Osteocyte (in vitro differentiated cells): Measurements from ENCODE around the gene GALNT14. TPM values are rescaled to one million over a fixed set of nuclear protein-coding genes. Genes with fewer than 3 reads are reported as not detected.

Source experiments
- DNase-seq: peaks from one replicate; pipeline ENCODE4 v3.0.0; 2021; ENCODE audit warnings: mixed read lengths; ENCODE audit not compliant: unreplicated experiment; ENCODE audit errors: extremely low spot score
- H3K27ac Mint-ChIP-seq: one replicate; pipeline ENCODE4 v1.8.0; 2021; ENCODE audit warnings: mild to moderate bottlenecking, mixed read lengths; ENCODE audit not compliant: unreplicated experiment
- H3K27me3 Mint-ChIP-seq: one replicate; pipeline ENCODE4 v1.8.0; 2021; ENCODE audit warnings: mixed read lengths; ENCODE audit not compliant: unreplicated experiment
- H3K36me3 Mint-ChIP-seq: one replicate; pipeline ENCODE4 v1.8.0; 2021; ENCODE audit warnings: mixed read lengths; ENCODE audit not compliant: unreplicated experiment
- H3K4me1 Mint-ChIP-seq: one replicate; pipeline ENCODE4 v1.8.0; 2021; ENCODE audit warnings: mixed read lengths; ENCODE audit not compliant: unreplicated experiment
- H3K4me3 Mint-ChIP-seq: one replicate; pipeline ENCODE4 v1.8.0; 2021; ENCODE audit warnings: mild to moderate bottlenecking, moderate library complexity, mixed read lengths; ENCODE audit not compliant: unreplicated experiment
- H3K9me3 Mint-ChIP-seq: one replicate; pipeline ENCODE4 v1.8.0; 2021; ENCODE audit warnings: mixed read lengths; ENCODE audit not compliant: unreplicated experiment
- total RNA-seq: library from RNA; stranded (reverse); gene quantifications from 2 replicates; pipeline ENCODE4 v1.2.1, GENCODE V29; 2021
- TF ChIP-seq, protein P1 (sequence below): fragments of 200-600 bp; sonication (generic); IDR thresholded peaks from 2 replicates; pipeline ENCODE4 v1.5.0; 2021; ENCODE audit warnings: antibody characterized with exemption, mild to moderate bottlenecking, moderate library complexity

The GALNT14 gene
- total RNA-seq, 1 donor from 2014 or later: 4.1 TPM

DNA sequence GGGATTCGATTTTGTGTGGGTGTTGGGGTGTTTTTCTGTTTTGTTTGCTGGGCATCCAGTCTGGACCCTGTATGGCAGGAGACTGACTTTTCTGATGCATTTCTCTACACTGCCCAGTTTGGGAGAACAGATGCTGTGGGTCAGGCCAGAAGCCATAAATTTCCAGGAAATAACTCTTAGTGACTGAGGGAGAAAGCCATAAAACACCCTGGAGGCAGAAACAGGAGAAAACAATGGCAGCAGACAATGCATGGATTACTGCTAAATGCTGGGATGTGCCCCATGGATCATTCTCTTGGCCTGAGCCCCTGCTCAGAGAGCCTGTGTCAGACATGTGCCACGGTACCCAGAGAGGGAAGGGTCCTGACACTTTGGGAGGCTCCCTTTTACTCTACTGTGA lies 197.4 kb downstream of the GALNT14 start:
- Mint-ChIP-seq H3K36me3 (no peaks in the 10 kb centered on the region), H3K9me3 (no peaks in the 10 kb centered on the region), H3K4me1 (no peaks in the 10 kb centered on the region), H3K4me3 (no peak overlapping the region), H3K27ac (no peak overlapping the region), H3K27me3 (peaks cover 3% of the 10 kb centered on the region)
- no peak for DNase-seq
- TF ChIP-seq, protein P1, sequence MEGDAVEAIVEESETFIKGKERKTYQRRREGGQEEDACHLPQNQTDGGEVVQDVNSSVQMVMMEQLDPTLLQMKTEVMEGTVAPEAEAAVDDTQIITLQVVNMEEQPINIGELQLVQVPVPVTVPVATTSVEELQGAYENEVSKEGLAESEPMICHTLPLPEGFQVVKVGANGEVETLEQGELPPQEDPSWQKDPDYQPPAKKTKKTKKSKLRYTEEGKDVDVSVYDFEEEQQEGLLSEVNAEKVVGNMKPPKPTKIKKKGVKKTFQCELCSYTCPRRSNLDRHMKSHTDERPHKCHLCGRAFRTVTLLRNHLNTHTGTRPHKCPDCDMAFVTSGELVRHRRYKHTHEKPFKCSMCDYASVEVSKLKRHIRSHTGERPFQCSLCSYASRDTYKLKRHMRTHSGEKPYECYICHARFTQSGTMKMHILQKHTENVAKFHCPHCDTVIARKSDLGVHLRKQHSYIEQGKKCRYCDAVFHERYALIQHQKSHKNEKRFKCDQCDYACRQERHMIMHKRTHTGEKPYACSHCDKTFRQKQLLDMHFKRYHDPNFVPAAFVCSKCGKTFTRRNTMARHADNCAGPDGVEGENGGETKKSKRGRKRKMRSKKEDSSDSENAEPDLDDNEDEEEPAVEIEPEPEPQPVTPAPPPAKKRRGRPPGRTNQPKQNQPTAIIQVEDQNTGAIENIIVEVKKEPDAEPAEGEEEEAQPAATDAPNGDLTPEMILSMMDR: no peak

DNA sequence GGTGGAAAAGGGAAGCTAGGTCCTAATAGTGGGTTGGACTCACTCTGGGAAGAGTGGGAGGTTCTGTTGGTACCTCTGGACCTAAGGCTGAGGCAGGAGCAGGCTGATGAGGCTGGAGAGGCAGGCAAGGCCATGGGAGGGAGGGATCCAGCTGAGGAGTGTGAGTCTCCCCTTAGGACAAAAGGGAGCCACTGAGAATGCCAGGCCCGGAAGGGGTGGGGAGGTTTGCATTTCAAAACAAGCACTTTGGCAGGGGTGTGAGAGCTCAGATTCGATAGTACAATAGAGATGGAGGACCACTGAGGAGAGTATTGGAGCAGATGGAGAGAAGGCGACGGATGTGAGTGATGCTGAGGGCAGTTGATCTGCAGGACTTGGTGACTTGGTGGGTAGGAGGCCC lies 198.9 kb downstream of the GALNT14 start:
- TF ChIP-seq, protein P1: no peak

DNA sequence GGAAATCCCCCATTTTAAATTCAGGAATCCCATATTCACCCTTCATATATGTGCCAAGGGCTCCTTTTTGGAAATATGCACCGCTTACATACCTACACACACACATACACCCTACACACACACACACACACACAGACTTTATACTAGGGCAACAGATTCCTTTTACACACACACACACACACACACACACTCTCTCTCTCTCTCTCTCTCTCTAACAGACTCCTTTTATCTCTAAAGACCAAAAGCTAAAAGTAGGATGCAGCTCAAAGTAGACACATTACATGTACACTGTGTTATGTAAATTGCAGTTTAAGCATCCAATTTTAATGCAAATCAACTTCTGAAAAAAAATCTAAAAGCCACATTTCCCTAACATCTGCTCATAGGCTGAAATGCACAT lies 200.0 kb downstream of the GALNT14 start:
- Mint-ChIP-seq H3K9me3 (no peaks in the 10 kb centered on the region), H3K4me3 (no peak overlapping the region), H3K27ac (no peak overlapping the region)

More for the DNA sequence above, 198.9 kb downstream of the GALNT14 start:
- DNase-seq: no peak
- no peak overlapping the region for H3K27ac Mint-ChIP-seq
- peaks cover 3% of the 10 kb centered on the region for H3K27me3 Mint-ChIP-seq
- H3K36me3 Mint-ChIP-seq: no peaks in the 10 kb centered on the region
- no peak overlapping the region for H3K4me3 Mint-ChIP-seq
- no peaks in the 10 kb centered on the region for H3K9me3 Mint-ChIP-seq
- no peaks in the 10 kb centered on the region for H3K4me1 Mint-ChIP-seq

DNA sequence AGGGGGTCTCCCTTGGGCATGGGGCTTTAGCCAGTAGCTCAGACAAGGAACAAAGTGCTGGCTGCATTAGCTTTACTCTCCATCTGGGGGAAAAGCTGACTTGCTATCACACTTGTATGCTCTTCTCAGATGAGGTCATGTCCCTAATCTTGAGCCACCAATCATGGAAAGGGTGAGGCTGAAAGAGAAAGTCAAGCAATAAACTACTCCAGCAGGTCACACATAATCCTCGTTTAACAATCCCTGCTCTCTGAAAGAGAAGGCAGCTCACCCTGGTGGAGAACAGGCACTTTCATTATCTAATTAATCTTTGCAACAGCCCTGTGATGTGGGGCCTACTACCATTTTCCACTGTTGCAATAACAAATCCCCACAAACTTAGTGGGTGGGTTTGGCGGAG lies 201.3 kb downstream of the GALNT14 start:
- no peak overlapping the region for H3K27ac Mint-ChIP-seq
- no peak for DNase-seq
- no peaks in the 10 kb centered on the region for H3K36me3 Mint-ChIP-seq
- H3K9me3 Mint-ChIP-seq: no peaks in the 10 kb centered on the region
- no peak overlapping the region for H3K4me3 Mint-ChIP-seq
- peaks cover under 1% of the 10 kb centered on the region for H3K27me3 Mint-ChIP-seq
- TF ChIP-seq, protein P1: no peak
- H3K4me1 Mint-ChIP-seq: no peaks in the 10 kb centered on the region

More for the DNA sequence above, 200.0 kb downstream of the GALNT14 start:
- Mint-ChIP-seq H3K36me3 (no peaks in the 10 kb centered on the region), H3K27me3 (peaks cover 3% of the 10 kb centered on the region), H3K4me1 (no peaks in the 10 kb centered on the region)
- TF ChIP-seq, protein P1: no peak
- DNase-seq: no peak

DNA sequence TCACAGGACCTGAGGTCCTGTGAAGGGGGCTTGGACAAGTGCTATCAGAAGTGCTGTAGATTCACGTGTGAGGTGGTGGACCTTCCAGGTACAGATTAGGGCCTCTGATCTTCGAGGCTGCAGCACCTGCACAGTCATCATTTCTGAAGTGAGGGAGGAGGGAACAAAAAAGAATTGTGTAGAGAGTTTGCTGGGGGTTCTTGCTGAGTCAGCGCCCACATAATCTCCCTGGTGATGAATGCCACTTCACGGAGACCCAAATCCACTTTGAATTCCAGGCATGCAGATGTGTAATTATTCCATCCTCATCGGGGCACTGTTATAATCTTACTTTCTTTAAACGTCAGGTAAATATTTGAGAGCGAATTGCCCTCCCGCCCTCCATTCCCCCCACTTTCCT lies 202.4 kb downstream of the GALNT14 start:
- no peak overlapping the region for H3K4me3 Mint-ChIP-seq
- H3K9me3 Mint-ChIP-seq: no peaks in the 10 kb centered on the region

More for the DNA sequence above, 202.4 kb downstream of the GALNT14 start:
- H3K27me3 Mint-ChIP-seq: no peaks in the 10 kb centered on the region
- H3K27ac Mint-ChIP-seq: no peak overlapping the region
- H3K36me3 Mint-ChIP-seq: no peaks in the 10 kb centered on the region
- no peaks in the 10 kb centered on the region for H3K4me1 Mint-ChIP-seq
- TF ChIP-seq, protein P1: no peak
- DNase-seq: no peak
